Endothelial cell (in vitro differentiated cells): ENCODE measurements around the gene CABLES1. TPM values are rescaled to one million over a fixed set of nuclear protein-coding genes. Genes with fewer than 3 reads are reported as not detected.

Experiments used
- DNase-seq: peaks from one replicate; pipeline ENCODE4 v3.0.0; 2021; ENCODE audit warnings: low spot score
- H3K27ac Mint-ChIP-seq: one replicate; pipeline ENCODE4 v1.8.0; 2021; ENCODE audit warnings: mixed read lengths, inconsistent platforms; ENCODE audit not compliant: unreplicated experiment
- H3K27me3 Mint-ChIP-seq: one replicate; pipeline ENCODE4 v1.8.0; 2021; ENCODE audit warnings: mild to moderate bottlenecking, moderate library complexity, mixed read lengths, inconsistent platforms; ENCODE audit not compliant: unreplicated experiment
- H3K36me3 Mint-ChIP-seq: one replicate; pipeline ENCODE4 v1.8.0; 2021; ENCODE audit warnings: mild to moderate bottlenecking, low read depth, mixed read lengths, inconsistent platforms; ENCODE audit not compliant: unreplicated experiment
- H3K4me1 Mint-ChIP-seq: one replicate; pipeline ENCODE4 v1.8.0; 2021; ENCODE audit warnings: mild to moderate bottlenecking, mixed read lengths, inconsistent platforms; ENCODE audit not compliant: unreplicated experiment
- H3K4me3 Mint-ChIP-seq: one replicate; pipeline ENCODE4 v1.8.0; 2021; ENCODE audit warnings: mild to moderate bottlenecking, mixed read lengths, inconsistent platforms; ENCODE audit not compliant: unreplicated experiment
- H3K9me3 Mint-ChIP-seq: one replicate; pipeline ENCODE4 v1.8.0; 2021; ENCODE audit warnings: mixed read lengths, inconsistent platforms; ENCODE audit not compliant: unreplicated experiment
- total RNA-seq: library from RNA; stranded (reverse); fragmentation: NEBNext Ultra II Directional; extraction: Animal tissue kit (Norgen Biotek cat#: 25700); gene quantifications from one replicate; pipeline ENCODE4 v1.2.1, GENCODE V29; 2021; ENCODE audit not compliant: unreplicated experiment
- TF ChIP-seq, protein P1 (sequence below): fragments of 200-600 bp; sonication (generic); IDR thresholded peaks from one replicate; pipeline ENCODE4 v1.5.0; 2021; ENCODE audit warnings: antibody characterized with exemption; ENCODE audit not compliant: unreplicated experiment

The CABLES1 gene
- total RNA-seq, 1 donor from 2014 or later = 24.9 TPM

DNA sequence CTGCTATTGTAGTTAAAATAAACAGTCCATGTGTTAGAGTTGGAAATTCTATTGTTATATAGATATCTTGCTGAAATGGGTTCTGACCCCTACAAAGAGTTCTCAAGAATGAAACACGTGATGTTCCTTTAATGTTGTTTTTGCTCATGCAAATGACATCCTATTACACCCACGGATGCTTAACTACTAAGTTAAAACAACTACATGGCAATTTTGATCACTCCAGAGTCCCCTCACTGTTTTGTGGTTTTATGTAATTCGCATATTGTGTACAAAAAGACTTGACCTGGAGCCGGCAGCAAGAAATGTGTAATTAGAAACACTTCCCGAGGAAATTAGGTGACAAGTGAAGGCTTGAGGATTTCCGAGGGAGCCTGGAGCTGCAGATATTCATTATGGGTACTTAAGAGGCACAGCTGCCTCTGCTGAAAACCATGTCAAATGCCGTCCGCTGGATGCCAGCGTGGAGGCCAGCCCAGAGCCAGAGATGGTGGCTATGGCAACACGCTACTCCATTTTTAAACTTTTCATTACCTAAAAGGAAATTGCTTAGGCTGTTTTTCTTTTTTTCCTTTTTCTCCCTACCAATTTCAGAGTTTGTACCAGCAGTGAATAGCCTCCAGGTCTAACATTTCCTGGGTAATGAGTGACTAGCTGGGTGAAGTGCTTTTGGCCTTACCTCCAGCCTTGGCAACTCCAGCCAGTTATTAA lies 21.0 kb upstream of the CABLES1 start:
- Mint-ChIP-seq H3K36me3 (no peaks in the 10 kb centered on the region), H3K4me3 (no peak overlapping the region), H3K4me1 (peaks cover 11% of the 10 kb centered on the region), H3K27me3 (peaks cover 5% of the 10 kb centered on the region), H3K27ac (no peak overlapping the region), H3K9me3 (no peaks in the 10 kb centered on the region)
- TF ChIP-seq, protein P1, sequence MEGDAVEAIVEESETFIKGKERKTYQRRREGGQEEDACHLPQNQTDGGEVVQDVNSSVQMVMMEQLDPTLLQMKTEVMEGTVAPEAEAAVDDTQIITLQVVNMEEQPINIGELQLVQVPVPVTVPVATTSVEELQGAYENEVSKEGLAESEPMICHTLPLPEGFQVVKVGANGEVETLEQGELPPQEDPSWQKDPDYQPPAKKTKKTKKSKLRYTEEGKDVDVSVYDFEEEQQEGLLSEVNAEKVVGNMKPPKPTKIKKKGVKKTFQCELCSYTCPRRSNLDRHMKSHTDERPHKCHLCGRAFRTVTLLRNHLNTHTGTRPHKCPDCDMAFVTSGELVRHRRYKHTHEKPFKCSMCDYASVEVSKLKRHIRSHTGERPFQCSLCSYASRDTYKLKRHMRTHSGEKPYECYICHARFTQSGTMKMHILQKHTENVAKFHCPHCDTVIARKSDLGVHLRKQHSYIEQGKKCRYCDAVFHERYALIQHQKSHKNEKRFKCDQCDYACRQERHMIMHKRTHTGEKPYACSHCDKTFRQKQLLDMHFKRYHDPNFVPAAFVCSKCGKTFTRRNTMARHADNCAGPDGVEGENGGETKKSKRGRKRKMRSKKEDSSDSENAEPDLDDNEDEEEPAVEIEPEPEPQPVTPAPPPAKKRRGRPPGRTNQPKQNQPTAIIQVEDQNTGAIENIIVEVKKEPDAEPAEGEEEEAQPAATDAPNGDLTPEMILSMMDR = no peak
- no peak for DNase-seq

- DNase-seq = no peak
- H3K27me3 Mint-ChIP-seq = peaks cover 5% of the 10 kb centered on the region
- no peak overlapping the region for H3K4me3 Mint-ChIP-seq
- peaks cover 11% of the 10 kb centered on the region for H3K4me1 Mint-ChIP-seq
- TF ChIP-seq, protein P1 = no peak
- no peaks in the 10 kb centered on the region for H3K9me3 Mint-ChIP-seq
- no peak overlapping the region for H3K27ac Mint-ChIP-seq
- H3K36me3 Mint-ChIP-seq = no peaks in the 10 kb centered on the region
Measured at GRCh38 chr18:23114911-23115310, 20.4 kb upstream of the CABLES1 start.

- H3K27me3 Mint-ChIP-seq = peaks cover 5% of the 10 kb centered on the region
- no peaks in the 10 kb centered on the region for H3K9me3 Mint-ChIP-seq
- DNase-seq = no peak
- H3K4me3 Mint-ChIP-seq = no peak overlapping the region
- peaks cover 11% of the 10 kb centered on the region for H3K4me1 Mint-ChIP-seq
- H3K27ac Mint-ChIP-seq = no peak overlapping the region
- TF ChIP-seq, protein P1 = no peak
- H3K36me3 Mint-ChIP-seq = no peaks in the 10 kb centered on the region
Measured at GRCh38 chr18:23115683-23116096, 19.6 kb upstream of the CABLES1 start.

DNA sequence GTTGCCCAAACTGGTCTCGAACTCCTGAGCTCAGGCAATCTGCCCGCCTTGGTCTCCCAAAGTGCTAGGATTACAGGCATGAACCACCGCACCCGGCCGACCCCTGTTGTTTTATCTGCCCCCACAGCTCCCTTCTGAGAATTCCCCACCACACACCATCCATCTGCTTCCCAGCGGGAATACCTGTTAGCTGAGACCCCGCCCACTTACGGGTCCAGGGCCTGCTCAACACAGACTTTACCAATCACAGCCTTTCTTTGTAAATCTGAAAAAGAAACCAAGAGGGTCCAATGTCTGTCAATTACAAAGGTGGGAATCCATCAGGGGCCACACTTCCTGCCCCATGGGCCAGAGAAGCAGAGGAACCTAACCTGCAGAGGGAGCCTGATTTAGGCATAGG lies 14.2 kb upstream of the CABLES1 start:
- no peak overlapping the region for H3K27ac Mint-ChIP-seq
- H3K36me3 Mint-ChIP-seq = no peaks in the 10 kb centered on the region
- TF ChIP-seq, protein P1 = no peak
- no peaks in the 10 kb centered on the region for H3K9me3 Mint-ChIP-seq
- DNase-seq = no peak
- H3K27me3 Mint-ChIP-seq = no peaks in the 10 kb centered on the region
- H3K4me3 Mint-ChIP-seq = no peak overlapping the region
- H3K4me1 Mint-ChIP-seq = no peaks in the 10 kb centered on the region
